HG03439 (cell line): ENCODE results near the gene TNFSF18.

Experiments
- ATAC-seq: cut with Tn5 transposase; IDR thresholded peaks from one replicate; pipeline ENCODE4 v1.9.1; 2021; ENCODE audit warnings: mild to moderate bottlenecking, moderate library complexity; ENCODE audit not compliant: unreplicated experiment

The TNFSF18 gene

GRCh38 chr1:173039626-173040025 lies 11.1 kb downstream of the TNFSF18 start:
- ATAC-seq, result no peak

DNA sequence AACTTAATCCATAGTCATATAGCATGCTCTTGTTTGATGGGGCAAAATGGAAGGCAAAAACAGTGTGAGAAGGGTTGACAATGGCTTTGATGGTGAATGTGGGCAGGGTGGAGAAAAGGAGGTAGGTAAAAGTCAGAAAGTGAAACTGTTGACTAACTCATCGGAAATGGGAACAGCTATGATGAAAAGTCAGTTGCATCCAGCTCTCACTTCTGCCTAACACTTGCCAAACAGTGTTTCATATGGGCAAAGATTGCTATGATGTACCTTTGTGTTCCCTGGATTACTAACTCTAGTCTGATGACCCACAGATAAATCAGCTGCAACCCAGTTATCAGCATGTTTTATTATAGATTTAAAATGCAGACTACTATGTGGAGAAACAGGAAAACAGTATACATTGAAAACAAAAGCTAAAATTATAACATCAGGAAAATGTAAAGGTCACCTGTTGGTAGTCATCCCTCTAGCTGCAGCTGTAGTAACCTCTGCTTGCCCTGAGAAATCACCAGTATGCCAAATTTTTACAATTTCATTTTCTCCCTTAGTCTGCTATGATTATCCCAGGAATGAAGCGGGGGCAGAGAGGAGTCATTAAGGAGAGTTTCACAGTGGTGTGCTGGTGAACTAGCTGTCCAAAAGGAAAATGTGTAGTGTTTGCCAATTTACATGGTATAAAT lies 11.7 kb downstream of the TNFSF18 start:
- no peak for ATAC-seq

DNA sequence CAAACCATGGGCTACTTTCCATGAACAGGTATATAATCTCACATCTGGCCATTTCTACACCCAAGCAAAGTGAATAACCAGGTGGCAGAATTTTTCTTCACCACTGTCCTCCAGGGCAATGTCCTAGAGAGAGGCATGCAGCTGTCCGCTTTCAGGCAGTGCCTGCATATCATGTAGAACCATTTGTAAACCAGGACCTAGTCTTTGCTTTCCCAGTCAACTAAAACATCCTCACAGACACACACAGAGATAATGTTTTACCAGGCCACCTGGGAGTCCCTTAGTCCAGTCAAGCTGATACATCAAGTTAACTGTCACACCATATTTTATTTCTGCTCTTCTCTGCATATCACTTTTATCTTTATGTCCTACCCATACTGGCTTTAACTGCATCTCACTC lies 26.2 kb downstream of the TNFSF18 start:
- ATAC-seq, result no peak

- no peak for ATAC-seq
These were observed 27.4 kb downstream of the TNFSF18 start for GRCh38 chr1:173023343-173023742.

GRCh38 chr1:173020138-173020750 lies 30.5 kb downstream of the TNFSF18 start:
- peak; percentile 75 for ATAC-seq

DNA sequence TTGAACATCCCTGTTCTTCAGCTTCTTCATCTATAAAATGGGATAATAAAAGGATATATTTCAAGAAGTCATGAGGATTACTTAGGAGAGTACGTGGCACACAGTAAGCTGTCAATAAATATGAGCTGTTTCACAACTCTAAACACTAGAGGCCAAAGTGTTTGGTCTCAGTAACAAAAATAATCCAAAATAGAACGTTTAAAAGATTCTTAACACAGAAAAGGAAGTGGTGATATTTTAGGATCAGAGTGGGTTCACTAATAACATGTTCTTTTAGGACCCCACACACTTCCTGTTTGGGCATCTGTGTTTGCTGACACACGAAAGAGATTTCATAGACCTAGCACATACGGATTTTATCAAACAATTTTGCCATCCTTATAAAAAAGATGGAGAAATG lies 32.9 kb downstream of the TNFSF18 start:
- no peak for ATAC-seq

DNA sequence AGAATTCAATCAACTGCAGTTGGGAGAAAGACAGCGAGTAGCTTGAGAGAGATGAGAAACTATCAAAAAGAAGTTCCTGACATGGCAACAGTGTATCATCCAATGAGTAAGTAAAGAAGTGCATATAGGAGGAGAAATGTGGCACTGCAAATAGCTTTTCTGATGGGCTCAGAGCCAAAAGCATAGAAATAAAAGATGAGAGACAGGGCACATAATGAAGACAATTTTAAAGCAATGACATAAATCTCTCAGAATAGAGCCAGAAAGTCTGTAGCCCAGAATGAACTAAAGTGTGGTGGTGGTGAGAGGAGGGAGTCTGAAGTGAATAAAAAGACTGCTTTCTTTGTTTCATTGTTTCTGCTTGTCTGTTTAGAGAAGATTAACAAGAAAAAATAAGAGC lies 34.3 kb downstream of the TNFSF18 start:
- ATAC-seq, result no peak

GRCh38 chr1:173015629-173016028 lies 35.1 kb downstream of the TNFSF18 start:
- no peak for ATAC-seq

GRCh38 chr1:173014160-173014559 lies 36.6 kb downstream of the TNFSF18 start:
- ATAC-seq, result no peak

- ATAC-seq, result no peak
These were observed 38.6 kb downstream of the TNFSF18 start for GRCh38 chr1:173012126-173012525.

DNA sequence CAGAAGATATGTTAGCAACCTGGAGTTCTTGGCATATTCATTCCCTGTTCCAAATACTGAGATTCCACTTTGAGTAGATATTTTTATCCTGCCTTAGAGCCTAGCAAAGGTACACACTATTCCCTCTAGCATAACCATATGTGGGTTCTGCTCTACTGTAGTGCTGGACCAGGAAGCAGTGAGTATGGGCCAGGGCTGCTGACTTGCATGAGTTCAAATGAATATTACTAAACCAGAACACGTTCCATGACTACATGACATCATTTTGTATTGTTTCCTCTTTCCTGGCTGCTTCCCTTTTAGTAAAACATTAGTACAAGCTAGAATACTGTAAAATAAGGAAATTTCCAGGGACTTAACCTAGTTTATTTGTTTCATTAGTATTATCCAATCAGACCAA lies 41.1 kb downstream of the TNFSF18 start:
- ATAC-seq, result no peak

DNA sequence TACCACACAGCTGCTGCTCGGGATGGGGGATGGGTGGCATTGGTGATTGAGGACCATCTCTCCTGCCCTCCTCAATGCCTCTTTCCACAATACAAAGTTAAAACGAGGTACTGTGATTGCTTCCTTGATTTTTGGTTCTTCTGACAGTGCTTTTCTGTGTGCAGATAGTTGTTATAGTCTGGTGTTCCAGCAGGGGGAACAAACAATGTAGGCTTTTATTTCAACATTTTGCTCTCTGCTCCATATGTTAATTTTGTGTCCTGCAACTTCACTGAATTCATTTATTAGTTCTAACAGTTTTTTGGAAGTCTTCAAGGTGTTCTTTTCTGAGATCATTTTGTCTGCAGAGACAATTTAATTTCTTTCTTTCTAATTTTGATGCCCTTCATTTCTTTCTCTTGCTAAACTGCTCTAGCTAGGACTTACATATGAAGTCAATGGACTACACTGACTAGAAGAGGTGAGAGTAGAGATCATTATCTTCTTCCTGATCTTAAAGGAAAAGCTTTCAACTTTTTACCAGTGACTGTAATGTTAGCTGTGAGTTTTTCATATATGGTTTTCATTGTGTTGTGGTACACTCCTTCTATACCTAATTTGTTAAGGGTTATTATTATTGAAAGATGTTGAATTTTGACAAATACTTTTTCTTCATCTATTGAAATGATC lies 45.4 kb downstream of the TNFSF18 start:
- ATAC-seq, result no peak

DNA sequence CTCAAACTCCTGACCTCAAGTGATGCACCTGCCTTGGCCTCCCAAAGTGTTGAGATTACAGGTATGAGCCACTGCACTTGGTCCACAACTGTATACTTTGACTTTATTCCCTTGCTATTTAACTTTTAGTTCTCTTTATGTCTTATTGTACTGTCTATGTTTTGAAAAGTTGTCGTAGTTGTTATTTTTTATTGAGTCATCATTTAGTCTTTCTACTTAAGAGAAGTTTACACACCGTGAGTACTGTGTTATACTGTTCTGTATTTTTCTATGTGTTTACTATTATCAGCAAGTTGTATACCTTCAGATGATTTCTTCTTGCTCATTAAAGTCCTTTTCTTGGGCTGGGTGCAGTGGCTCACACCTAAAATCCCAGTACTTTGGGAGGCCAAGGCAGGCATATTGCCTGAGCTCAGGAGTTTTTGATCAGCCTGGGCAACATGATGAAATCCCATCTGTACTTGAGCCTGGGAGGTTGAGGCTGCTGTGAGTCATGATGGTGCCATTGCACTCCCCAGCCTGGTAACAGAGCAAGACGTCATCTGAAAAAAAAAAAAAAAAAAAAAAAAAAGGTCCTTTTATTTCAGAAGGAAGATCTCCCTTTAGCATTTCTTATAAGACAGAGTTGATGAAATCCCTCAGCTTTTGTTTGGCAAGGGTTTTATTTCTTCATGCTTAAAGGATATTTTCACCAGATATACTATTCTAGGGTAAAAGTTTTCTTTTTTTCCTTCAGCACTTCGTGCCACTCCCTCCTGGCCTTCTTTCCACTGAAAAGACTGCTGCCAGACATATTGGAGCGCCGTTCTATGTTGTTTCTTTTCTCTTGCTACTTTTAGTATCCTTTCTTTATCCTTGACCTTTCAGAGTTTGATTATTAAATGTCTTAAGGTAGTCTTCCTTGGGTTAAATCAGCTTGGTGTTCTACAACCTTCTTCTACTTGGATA lies 47.6 kb downstream of the TNFSF18 start:
- no peak for ATAC-seq

- no peak for ATAC-seq
These were observed 51.4 kb downstream of the TNFSF18 start for GRCh38 chr1:172999349-172999748.

- ATAC-seq, result no peak
These were observed 52.8 kb downstream of the TNFSF18 start for GRCh38 chr1:172997941-172998361.

- no peak for ATAC-seq
These were observed 57.1 kb downstream of the TNFSF18 start for GRCh38 chr1:172993640-172994039.

DNA sequence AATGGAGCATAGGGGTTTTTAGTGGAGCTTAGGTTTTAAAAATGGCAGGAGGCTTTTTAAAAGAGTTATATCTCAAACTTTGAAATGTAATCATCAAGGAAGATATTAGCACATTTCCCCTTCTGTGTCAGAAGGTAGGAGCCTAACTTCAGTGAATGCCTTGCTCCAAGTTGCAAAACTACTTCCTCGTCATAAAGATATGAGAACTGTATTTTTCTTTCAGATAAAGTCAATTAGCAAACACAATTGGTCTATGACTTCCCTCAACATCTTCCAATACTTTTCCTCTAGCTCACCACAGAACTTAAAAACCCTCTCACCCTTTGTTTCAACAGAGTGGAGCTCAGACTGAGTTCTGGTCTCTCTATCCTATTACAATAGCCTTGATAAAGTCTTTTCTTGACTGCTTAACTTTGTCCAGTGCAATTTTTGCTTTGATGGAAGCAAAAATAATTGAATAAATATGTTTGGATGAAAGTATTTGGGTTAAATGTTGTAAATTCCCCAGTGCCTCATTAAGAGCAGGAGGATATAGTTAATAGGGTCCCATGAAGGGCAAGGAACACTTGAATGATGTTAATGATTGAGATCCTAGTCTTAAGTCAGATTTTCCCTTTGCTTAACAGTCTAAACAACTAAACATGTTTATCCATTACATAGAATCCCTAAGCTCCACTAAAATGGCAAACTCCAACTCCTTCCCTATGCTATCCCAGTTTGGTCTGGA lies 58.9 kb downstream of the TNFSF18 start:
- no peak for ATAC-seq

DNA sequence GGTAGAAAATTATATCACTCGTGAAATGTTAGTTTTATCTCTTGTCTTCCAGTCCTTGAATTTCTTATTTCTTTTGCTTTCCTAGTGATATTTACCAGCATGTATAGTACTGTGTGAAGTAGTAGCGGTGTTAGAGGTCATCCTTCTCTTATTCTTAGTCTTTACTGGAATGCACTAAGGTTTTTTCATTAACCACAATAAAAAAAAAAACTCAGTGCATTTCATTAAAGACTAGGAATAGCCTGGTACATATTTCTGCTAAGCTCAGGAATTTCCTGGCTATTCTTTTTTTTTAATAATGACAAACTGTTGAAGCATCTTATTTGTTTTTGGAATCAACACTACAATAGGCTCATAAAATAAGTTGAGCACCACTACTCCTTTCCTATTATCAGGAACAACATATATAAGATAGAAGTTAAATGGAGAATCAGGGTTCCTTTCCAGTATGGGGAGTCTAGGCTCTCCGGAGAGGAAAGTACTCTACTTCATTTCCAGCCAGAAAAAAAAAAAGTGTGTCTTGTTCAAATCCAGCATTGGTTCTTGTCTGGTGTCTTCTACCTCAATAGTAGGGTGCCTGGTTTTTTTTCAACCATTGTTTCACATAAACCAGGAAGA lies 60.0 kb downstream of the TNFSF18 start:
- no peak for ATAC-seq
